HepG2 (cell line): ENCODE results near the gene ZNF318. TPM values are rescaled to one million over a fixed set of nuclear protein-coding genes. Genes with fewer than 3 reads are reported as not detected.

Experiments
- ATAD3A ChIP-seq: sonication (generic); formaldehyde crosslinking; IDR thresholded peaks from 2 replicates; pipeline ENCODE4 v1.4.0; 2020; ENCODE audit warnings: missing genetic modification reagents
- EZH2 ChIP-seq: conservative IDR thresholded peaks from 2 replicates; pipeline ENCODE4 v1.6.1; 2012; ENCODE audit warnings: mild to moderate bottlenecking, low read depth, low read length, moderate library complexity
- FOXA1 ChIP-seq, 2 experiments: fragments of 450-650 bp in 1 of 2; sonication (generic) in 1 of 2; formaldehyde crosslinking in 1 of 2; IDR thresholded peaks; 2 replicates each; pipeline versions ENCODE4 v1.4.0 to v1.6.1; 2016 to 2020; ENCODE audit warnings: missing genetic modification reagents in 1 of 2
- IRF2 ChIP-seq: IDR thresholded peaks from 2 replicates; pipeline ENCODE4 v1.6.1; 2018; ENCODE audit warnings: missing genetic modification reagents, missing compliant biosample characterization
- PRDM15 ChIP-seq: sonication (generic); formaldehyde crosslinking; IDR thresholded peaks from 2 replicates; pipeline ENCODE4 v1.4.0; 2020; ENCODE audit warnings: missing genetic modification reagents
- TEF ChIP-seq: sonication (generic); formaldehyde crosslinking; IDR thresholded peaks from 2 replicates; pipeline ENCODE4 v1.5.0; 2020; ENCODE audit warnings: missing genetic modification reagents
- ZBTB40 ChIP-seq, 2 experiments: fragments of 450-650 bp in 1 of 2; sonication (generic) in 1 of 2; formaldehyde crosslinking in 1 of 2; IDR thresholded peaks; 2 replicates each; pipeline versions ENCODE4 v1.6.1 to v1.8.0; 2016 to 2022; ENCODE audit warnings: antibody characterized with exemption in 1 of 2, mild to moderate bottlenecking in 1 of 2, missing genetic modification reagents in 1 of 2
- ZBTB43 ChIP-seq: sonication (generic); formaldehyde crosslinking; conservative IDR thresholded peaks from 2 replicates; pipeline ENCODE4 v1.4.0; 2020; ENCODE audit warnings: missing genetic modification reagents
- ZNF337 ChIP-seq: sonication (generic); formaldehyde crosslinking; IDR thresholded peaks from 2 replicates; pipeline ENCODE4 v1.5.1; 2020; ENCODE audit warnings: missing genetic modification reagents, low read depth, mild to moderate bottlenecking, borderline replicate concordance
- ZNF432 ChIP-seq: sonication (generic); formaldehyde crosslinking; IDR thresholded peaks from 2 replicates; pipeline ENCODE4 v1.5.0; 2020; ENCODE audit warnings: missing genetic modification reagents, mild to moderate bottlenecking, borderline replicate concordance
- ZNF513 ChIP-seq: sonication (generic); formaldehyde crosslinking; conservative IDR thresholded peaks from 2 replicates; pipeline ENCODE4 v1.5.0; 2020; ENCODE audit warnings: missing genetic modification reagents
- ZNF746 ChIP-seq: sonication (generic); formaldehyde crosslinking; IDR thresholded peaks from 2 replicates; pipeline ENCODE4 v1.8.0; 2022; ENCODE audit warnings: mild to moderate bottlenecking, missing genetic modification reagents
- polyA plus RNA-seq, 8 experiments: library from polyadenylated mRNA; depleted of rRNA in 3 of 8; stranded (reverse) in 7 of 8; unstranded in 1 of 8; fragments of >200 nt; fragmentation: Illumina TruSeq in 4 of 8; extraction: Trizol in 4 of 8; gene quantifications; 2 replicates each; pipeline versions ENCODE4 v1.2.1 to v1.2.3, GENCODE V29; 2011 to 2016; ENCODE audit warnings: low read depth in 4 of 8, missing spikeins in 1 of 8, mixed read lengths in 1 of 8; ENCODE audit not compliant: insufficient read depth in 1 of 8
- total RNA-seq, 5 experiments: library from RNA; depleted of rRNA; stranded (reverse); fragments of >200 nt; fragmentation: Illumina TruSeq; extraction: Trizol; gene quantifications; 2 replicates each; pipeline ENCODE4 v1.2.3, GENCODE V29; 2016; ENCODE audit warnings: low read depth in 1 of 5

Gene ZNF318
- total and polyA plus RNA-seq, 2 of the 13 experiments (the other 11 are each of a cell fraction or from before 2014, with no cell fraction given), result 13.0 to 14.5 TPM

GRCh38 chr6:43294536-43294935, 74.9 kb downstream of the ZNF318 start (continued):
- TF ChIP-seq ATAD3A (CRISPR knock-in tag), result no peak
- no peak for TF ChIP-seq TEF (CRISPR knock-in tag)
- TF ChIP-seq FOXA1 (IDR thresholded peaks at IDR 0.05), result 0 out of 2 replicates have a peak, but pooled peaks have one; percentile 38
- no peak for TF ChIP-seq FOXA1 (CRISPR knock-in tag; IDR thresholded peaks at IDR 0.05)
- no peak for TF ChIP-seq ZNF513 (CRISPR knock-in tag)
- TF ChIP-seq ZBTB43, result no peak
- TF ChIP-seq EZH2, result no peak
- no peak for TF ChIP-seq IRF2 (CRISPR knock-in tag)
- no peak for TF ChIP-seq ZNF432 (CRISPR knock-in tag)
- no peak for TF ChIP-seq ZNF746 (CRISPR knock-in tag)
- TF ChIP-seq PRDM15, result no peak
- peak; percentile 8; the same call in 1 of the 2 replicates for TF ChIP-seq ZBTB40 (IDR thresholded peaks at IDR 0.05)
- TF ChIP-seq ZBTB40 (CRISPR knock-in tag; IDR thresholded peaks at IDR 0.05), result no peak
- no peak for TF ChIP-seq ZNF337 (CRISPR knock-in tag)
